Ectodermal cell (in vitro differentiated cells): Measurements from ENCODE around the gene DPP3.

Source experiments
- H3K27ac ChIP-seq: 2 replicates; pipeline ENCODE4 v1.7.0; 2013; ENCODE audit warnings: mild to moderate bottlenecking, low read depth, low read length; ENCODE audit not compliant: insufficient read depth, poor library complexity, severe bottlenecking
- H3K27me3 ChIP-seq: 2 replicates; pipeline ENCODE4 v1.7.0; 2013; ENCODE audit warnings: mild to moderate bottlenecking, low read length; ENCODE audit not compliant: insufficient read depth, control insufficient read depth, poor library complexity, severe bottlenecking
- H3K36me3 ChIP-seq: one replicate; pipeline ENCODE4 v1.7.0; 2013; ENCODE audit warnings: low read length; ENCODE audit not compliant: control insufficient read depth, insufficient read depth
- H3K4me1 ChIP-seq: one replicate; pipeline ENCODE4 v1.7.0; 2013; ENCODE audit warnings: low read length; ENCODE audit not compliant: control insufficient read depth, insufficient read depth
- H3K4me3 ChIP-seq: 2 replicates; pipeline ENCODE4 v1.7.0; 2013; ENCODE audit warnings: low read depth, low read length, control low read depth; ENCODE audit not compliant: insufficient read depth
- H3K9me3 ChIP-seq: 2 replicates; pipeline ENCODE4 v1.7.0; 2013; ENCODE audit warnings: mild to moderate bottlenecking, low read length, moderate library complexity; ENCODE audit not compliant: control insufficient read depth
- WGBS, 2 experiments: methylation state at CpG; one replicate each; pipeline ENCODE4 v1.1.7; 2013; ENCODE audit warnings: missing lambda C conversion rate in 2 of 2; 5-methylcytosine and 5-hydroxymethylcytosine counted together

Gene DPP3

DNA sequence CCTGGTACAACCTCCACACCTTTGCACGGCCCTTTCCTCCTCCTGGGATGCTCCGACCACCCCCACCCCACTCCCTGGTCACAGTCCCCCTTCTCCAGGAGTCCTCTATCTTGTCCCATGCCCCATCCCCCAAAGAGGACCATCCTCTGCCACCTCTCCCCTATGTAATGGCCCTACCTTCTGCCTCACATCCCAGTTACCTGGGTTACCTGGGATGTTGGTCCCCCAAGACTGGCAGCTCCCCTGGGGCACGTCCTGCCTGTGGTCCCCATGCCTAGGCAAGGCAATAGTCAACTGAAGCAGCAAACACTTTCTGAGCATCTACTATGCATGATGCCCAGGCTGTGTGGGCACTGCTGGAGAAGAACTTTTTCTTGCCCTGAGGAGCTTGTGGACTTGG lies 75.2 kb downstream of the DPP3 start:
- Histone ChIP-seq H3K27me3 (no peaks in the 10 kb centered on the region), H3K36me3 (peaks cover 14% of the 10 kb centered on the region), H3K4me1 (no peaks in the 10 kb centered on the region), H3K27ac (no peak overlapping the region), H3K4me3 (no peak overlapping the region), H3K9me3 (no peaks in the 10 kb centered on the region)
- 86 to 94% methylated on average over 3 of the region's 3 CpGs for WGBS, 2 experiments

DNA sequence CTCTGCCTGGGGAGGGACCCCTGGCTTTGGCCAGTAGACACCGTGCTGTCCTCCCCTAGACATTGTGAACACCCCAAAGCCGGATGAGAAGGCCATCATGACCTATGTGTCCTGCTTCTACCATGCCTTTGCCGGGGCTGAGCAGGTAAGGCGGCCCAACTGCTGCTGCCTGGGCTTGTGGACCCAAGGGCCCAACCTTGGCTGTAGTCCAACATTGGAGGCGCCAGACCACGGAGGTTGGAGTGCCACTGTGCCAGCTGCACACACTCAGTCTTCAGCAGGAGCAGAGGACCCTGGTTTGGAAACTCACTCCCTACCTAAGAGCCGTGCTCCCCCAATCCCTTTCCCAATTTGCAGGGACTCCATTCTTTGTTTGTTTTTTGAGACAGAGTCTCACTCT lies 75.9 kb downstream of the DPP3 start:
- H3K27ac ChIP-seq = no peak overlapping the region
- no peaks in the 10 kb centered on the region for H3K4me1 ChIP-seq
- WGBS, 2 experiments = 93 to 94% methylated on average over 7 of the region's 7 CpGs
- no peak overlapping the region for H3K4me3 ChIP-seq
- no peaks in the 10 kb centered on the region for H3K27me3 ChIP-seq
- H3K9me3 ChIP-seq = no peaks in the 10 kb centered on the region
- H3K36me3 ChIP-seq = peaks cover 17% of the 10 kb centered on the region

DNA sequence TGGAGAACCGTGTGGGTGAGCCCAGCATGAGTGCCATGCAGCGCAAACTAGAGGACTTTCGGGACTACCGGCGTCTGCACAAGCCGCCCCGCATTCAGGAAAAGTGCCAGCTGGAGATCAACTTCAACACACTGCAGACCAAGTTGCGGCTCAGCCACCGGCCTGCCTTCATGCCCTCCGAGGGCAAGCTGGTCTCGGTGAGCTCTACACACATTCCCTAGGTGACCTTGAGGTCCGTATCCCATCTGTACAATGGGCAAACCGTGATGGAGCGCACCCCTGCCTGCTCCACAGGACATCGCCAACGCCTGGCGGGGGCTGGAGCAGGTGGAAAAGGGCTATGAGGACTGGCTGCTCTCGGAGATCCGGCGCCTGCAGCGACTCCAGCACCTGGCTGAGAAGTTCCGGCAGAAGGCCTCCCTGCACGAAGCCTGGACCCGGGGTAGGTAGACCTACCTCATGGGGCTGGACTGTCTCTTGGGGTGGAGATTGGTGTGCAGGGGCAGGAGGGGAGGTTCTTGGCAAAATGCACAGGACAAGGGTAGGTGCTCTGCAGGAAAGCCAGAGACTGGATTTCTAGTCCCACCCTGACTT lies 77.6 kb downstream of the DPP3 start:
- H3K27me3 ChIP-seq = no peaks in the 10 kb centered on the region
- H3K4me3 ChIP-seq = no peak overlapping the region
- peaks cover 17% of the 10 kb centered on the region for H3K36me3 ChIP-seq
- no peak overlapping the region for H3K27ac ChIP-seq
- WGBS, 2 experiments = 94 to 95% methylated on average over 24 of the region's 24 CpGs
- no peaks in the 10 kb centered on the region for H3K4me1 ChIP-seq
- H3K9me3 ChIP-seq = no peaks in the 10 kb centered on the region
